Measurements from ENCODE around the gene ZNF22.

The ZNF22 gene

DNA sequence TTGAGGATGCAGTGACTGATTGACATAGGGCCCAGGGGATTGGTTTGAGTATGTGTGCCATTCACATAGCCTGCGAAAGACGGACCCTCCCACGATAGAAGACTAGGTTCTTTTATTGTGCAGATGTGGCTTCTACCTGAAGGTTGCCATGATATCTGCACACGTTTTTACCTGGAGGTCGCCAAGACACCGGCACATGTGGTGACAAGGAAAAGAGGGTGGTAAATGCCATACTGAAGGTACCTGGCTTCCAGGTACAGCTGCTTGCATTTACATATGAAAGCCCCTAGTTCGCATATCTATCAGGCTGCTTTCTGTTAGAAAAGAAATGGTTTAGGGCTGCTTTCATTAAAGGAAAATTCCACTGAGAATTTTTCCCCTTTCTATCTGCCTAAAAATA, 43.6 kb downstream of the ZNF22 start:
- Mint-ChIP-seq H3K4me1 (ENCODE audit: low read depth) (no peaks in the 10 kb centered on the region), H3K4me3 (no peak overlapping the region), H3K36me3 (ENCODE audit: low read depth) (no peaks in the 10 kb centered on the region), H3K9me3 (peaks cover 9% of the 10 kb centered on the region), H3K27ac (no peak overlapping the region), H3K27me3 (peaks cover 7% of the 10 kb centered on the region)
- DNase-seq: no peak

GRCh38 chr10:45050551-45051235, 50.0 kb downstream of the ZNF22 start:
- no peak for DNase-seq
- peaks cover 25% of the 10 kb centered on the region for H3K27me3 Mint-ChIP-seq
- H3K9me3 Mint-ChIP-seq: peaks cover 13% of the 10 kb centered on the region
- H3K4me1 Mint-ChIP-seq (ENCODE audit: low read depth): no peaks in the 10 kb centered on the region
- no peak overlapping the region for H3K4me3 Mint-ChIP-seq
- H3K36me3 Mint-ChIP-seq (ENCODE audit: low read depth): no peaks in the 10 kb centered on the region
- H3K27ac Mint-ChIP-seq: no peak overlapping the region

DNA sequence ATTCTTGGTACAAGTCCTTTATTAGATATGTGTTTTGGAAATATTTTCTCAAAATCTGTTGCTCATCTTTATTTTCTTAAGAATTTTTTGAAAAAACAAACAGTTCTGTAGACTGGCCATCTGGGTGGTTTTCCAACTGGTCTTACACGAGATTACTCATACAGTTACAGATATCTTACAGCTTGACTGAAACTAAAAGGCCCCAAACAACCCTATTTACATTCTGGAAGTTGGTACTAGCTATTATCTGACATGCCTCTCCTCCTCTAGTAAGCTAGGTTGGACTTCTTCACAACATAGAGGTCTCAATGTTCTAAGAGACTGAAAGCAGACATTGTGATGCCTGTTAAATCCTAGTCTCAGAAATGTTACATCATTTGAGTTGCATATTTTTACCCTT, 52.0 kb downstream of the ZNF22 start:
- H3K4me3 Mint-ChIP-seq: no peak overlapping the region
- no peaks in the 10 kb centered on the region for H3K36me3 Mint-ChIP-seq (ENCODE audit: low read depth)
- H3K27me3 Mint-ChIP-seq: peaks cover 32% of the 10 kb centered on the region
- H3K4me1 Mint-ChIP-seq (ENCODE audit: low read depth): no peaks in the 10 kb centered on the region
- DNase-seq: no peak
- H3K27ac Mint-ChIP-seq: no peak overlapping the region
- peaks cover 13% of the 10 kb centered on the region for H3K9me3 Mint-ChIP-seq

GRCh38 chr10:45053569-45054100, 52.9 kb downstream of the ZNF22 start:
- DNase-seq: no peak
- Mint-ChIP-seq H3K4me1 (ENCODE audit: low read depth) (peaks cover 2% of the 10 kb centered on the region), H3K36me3 (ENCODE audit: low read depth) (no peaks in the 10 kb centered on the region), H3K27ac (no peak overlapping the region), H3K27me3 (peaks cover 34% of the 10 kb centered on the region), H3K4me3 (no peak overlapping the region), H3K9me3 (peaks cover 6% of the 10 kb centered on the region)

Data from activated T-cell treated with anti-CD3 and anti-CD28 coated beads, Interleukin-2, amount 50 U/mL, for 24 hours (primary cell).